GM18499 (cell line): ENCODE measurements around the gene PANK2.
"Not testable (repeated sequence)": the region's sequence is repeated elsewhere in the genome, so short reads cannot be mapped to it uniquely, and the experiment has no call there.

ENCODE experiments used
- ATAC-seq: cut with Tn5 transposase; IDR thresholded peaks from one replicate; pipeline ENCODE4 v1.9.1; 2021; ENCODE audit warnings: moderate number of reproducible peaks; ENCODE audit not compliant: insufficient read depth, unreplicated experiment

The PANK2 gene

GRCh38 chr20:3888622-3889488, at the start of gene PANK2:
PANK2 (plus strand) TSS chr20:3889387.
- ATAC-seq: peak; percentile 66

- not testable (repeated sequence) for ATAC-seq
Observed at GRCh38 chr20:3840201-3840600, 49.0 kb upstream of the PANK2 start.

- ATAC-seq: no peak
Observed at GRCh38 chr20:3842348-3842930, 46.7 kb upstream of the PANK2 start.

- ATAC-seq: no peak
Observed at GRCh38 chr20:3843490-3843889, 45.7 kb upstream of the PANK2 start.

- not testable (repeated sequence) for ATAC-seq
Observed at GRCh38 chr20:3843990-3844619, 45.1 kb upstream of the PANK2 start.

GRCh38 chr20:3846378-3846739, 42.8 kb upstream of the PANK2 start:
- no peak for ATAC-seq

GRCh38 chr20:3846740-3847428, 42.3 kb upstream of the PANK2 start, which contains the start of gene MAVS:
MAVS (plus strand) TSS chr20:3846834; CDS start chr20:3854625, 7,791 bp downstream.
- ATAC-seq: no peak

GRCh38 chr20:3847429-3847940, 41.7 kb upstream of the PANK2 start:
- ATAC-seq: no peak

- no peak for ATAC-seq
Observed at GRCh38 chr20:3848565-3848964, 40.6 kb upstream of the PANK2 start.

- ATAC-seq: no peak
Observed at GRCh38 chr20:3854462-3854871, 34.7 kb upstream of the PANK2 start.

- no peak for ATAC-seq
Observed at GRCh38 chr20:3857405-3857804, 31.8 kb upstream of the PANK2 start.

GRCh38 chr20:3858689-3859088, 30.5 kb upstream of the PANK2 start:
- ATAC-seq: no peak

- no peak for ATAC-seq
Observed at GRCh38 chr20:3861191-3861590, 28.0 kb upstream of the PANK2 start.

- no peak for ATAC-seq
Observed at GRCh38 chr20:3862333-3862732, 26.9 kb upstream of the PANK2 start.

GRCh38 chr20:3863317-3863716, 25.9 kb upstream of the PANK2 start:
- ATAC-seq: no peak

GRCh38 chr20:3864518-3864917, 24.7 kb upstream of the PANK2 start:
- no peak for ATAC-seq

GRCh38 chr20:3865152-3865886, 23.9 kb upstream of the PANK2 start:
- no peak for ATAC-seq

- ATAC-seq: no peak
Observed at GRCh38 chr20:3865887-3866407, 23.2 kb upstream of the PANK2 start.

- ATAC-seq: no peak
Observed at GRCh38 chr20:3866464-3866863, 22.7 kb upstream of the PANK2 start.

GRCh38 chr20:3867802-3868201, 21.4 kb upstream of the PANK2 start:
- ATAC-seq: no peak
